Measurements from ENCODE around the gene DMRT1.
"Not testable (repeated sequence)": the region's sequence is repeated elsewhere in the genome, so short reads cannot be mapped to it uniquely, and the experiment has no call there.

DMRT1 gene

GRCh38 chr9:861525-861924, 20.0 kb downstream of the DMRT1 start:
- DNase-seq = not testable (repeated sequence)

- no peak for DNase-seq
Observed at GRCh38 chr9:875119-875962, 33.8 kb downstream of the DMRT1 start.

GRCh38 chr9:876425-876824, 34.9 kb downstream of the DMRT1 start:
- DNase-seq = no peak

- no peak for DNase-seq
Observed at GRCh38 chr9:878239-878638, 36.7 kb downstream of the DMRT1 start.

DNA sequence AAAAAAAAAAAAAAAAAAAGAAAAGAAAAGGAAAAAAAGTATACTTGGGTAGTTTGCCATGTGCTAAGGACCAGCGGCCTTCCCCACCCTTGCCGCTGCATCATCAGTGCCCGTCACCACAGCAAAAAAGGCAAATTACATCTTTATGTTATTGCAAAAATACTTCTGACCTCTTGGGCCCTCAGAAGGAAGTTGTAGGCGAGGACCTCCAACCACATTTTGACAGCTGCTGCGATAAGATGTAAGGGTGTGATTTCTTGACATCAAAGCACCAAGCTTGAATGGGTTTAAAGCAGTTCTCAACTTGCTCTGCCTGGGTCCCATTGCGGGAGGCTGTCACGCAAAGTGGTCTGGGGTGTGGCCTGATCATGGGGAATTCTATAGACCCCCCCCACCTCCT, 39.2 kb downstream of the DMRT1 start:
- DNase-seq = no peak

DNA sequence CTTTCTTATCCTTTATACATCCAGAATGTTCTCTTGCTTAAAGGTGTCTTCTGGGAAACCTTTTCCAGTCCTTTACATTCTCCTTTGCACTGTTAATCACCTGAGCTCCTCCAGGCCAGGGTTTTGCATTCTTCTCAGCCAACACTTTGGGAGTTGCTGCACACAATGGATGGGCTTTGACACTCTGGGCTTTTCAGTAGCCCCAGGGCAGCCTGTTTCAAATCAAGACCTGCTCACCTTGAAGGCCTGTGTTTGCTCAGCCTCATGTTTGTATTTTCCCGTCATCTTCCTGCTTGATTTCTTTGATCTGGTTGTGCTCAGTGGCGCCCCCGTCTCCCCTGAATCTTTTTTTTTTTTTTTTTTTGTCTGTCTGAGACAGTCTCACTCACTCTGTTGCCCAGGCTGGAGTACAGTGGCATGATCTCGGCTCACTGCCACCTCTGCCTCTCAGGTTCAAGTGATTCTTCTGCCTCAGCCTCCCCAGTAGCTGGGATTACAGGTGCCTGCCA, 41.0 kb downstream of the DMRT1 start:
- DNase-seq = no peak

GRCh38 chr9:883011-883410, 41.5 kb downstream of the DMRT1 start:
- no peak for DNase-seq

DNA sequence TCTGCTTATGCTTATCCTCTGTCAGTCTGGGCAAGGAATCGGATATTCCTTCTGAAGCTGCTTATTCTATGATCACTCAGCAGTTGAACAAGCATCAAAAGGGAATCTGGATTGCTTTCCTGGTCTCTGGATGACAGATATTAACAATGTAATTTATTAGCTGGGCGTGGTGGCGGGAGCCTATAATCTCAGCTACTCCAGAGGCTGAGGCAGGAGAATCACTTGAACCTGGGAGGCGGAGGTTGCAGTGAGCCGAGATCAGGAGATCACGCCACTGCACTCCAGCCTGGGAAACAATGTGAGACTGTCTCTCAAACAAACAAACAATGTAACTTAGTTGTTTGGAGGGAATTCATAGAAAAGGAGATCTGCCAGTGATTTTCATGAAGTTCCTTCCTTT, 45.4 kb downstream of the DMRT1 start:
- DNase-seq = no peak

DNA sequence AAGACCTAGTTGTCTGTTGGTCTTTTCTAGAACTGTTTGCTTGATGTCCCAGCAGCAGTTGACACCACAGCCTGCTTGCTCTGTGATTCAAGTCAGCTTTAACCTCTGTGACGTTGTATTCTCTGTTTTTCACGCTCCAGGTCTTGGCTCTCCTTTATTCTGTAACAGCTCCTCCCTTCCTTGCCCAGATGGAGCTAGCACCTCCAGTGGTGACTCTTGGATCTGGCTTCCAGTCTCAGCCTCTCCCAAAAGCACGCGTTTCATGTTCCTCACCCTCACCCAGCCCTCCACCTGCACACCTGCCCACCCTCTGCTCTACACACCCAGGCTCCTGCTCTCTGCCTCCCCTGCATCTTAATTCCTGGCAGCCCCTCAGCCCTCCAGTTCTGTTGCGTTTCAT, 50.6 kb downstream of the DMRT1 start:
- DNase-seq = no peak

- DNase-seq = no peak
Observed at GRCh38 chr9:893115-893514, 51.6 kb downstream of the DMRT1 start.

DNA sequence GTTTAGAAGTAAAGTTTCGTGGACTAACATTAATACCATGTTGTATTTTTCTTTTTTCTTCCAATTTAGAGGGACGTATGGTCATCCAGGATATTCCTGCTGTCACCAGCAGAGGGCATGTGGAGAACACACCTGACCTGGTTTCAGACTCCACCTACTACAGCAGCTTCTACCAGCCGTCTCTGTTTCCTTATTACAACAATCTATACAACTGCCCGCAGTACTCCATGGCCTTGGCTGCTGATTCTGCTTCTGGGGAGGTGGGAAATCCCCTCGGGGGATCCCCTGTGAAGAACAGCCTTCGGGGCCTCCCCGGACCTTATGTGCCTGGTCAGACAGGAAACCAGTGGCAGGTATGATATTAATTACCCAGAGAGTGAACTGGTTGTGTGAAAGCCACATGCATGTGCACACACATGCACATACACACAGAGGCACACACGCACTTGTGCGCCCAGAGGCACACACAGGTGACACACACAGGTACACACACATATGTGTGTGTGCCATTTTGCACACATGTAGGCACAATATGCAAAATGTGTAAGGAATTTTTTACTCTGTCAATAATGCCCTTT, 52.4 kb downstream of the DMRT1 start:
- DNase-seq = peak; percentile 21

GRCh38 chr9:899440-900184, 58.1 kb downstream of the DMRT1 start:
- peak; percentile 6 for DNase-seq

- no peak for DNase-seq
Observed at GRCh38 chr9:903886-904285, 62.4 kb downstream of the DMRT1 start.

- no peak for DNase-seq
Observed at GRCh38 chr9:905906-906305, 64.4 kb downstream of the DMRT1 start.

GRCh38 chr9:908536-909205, 67.2 kb downstream of the DMRT1 start:
- no peak for DNase-seq

- no peak for DNase-seq
Observed at GRCh38 chr9:911005-911404, 69.5 kb downstream of the DMRT1 start.

GRCh38 chr9:912776-913175, 71.3 kb downstream of the DMRT1 start:
- no peak for DNase-seq

GRCh38 chr9:913526-913925, 72.0 kb downstream of the DMRT1 start:
- not testable (repeated sequence) for DNase-seq

GRCh38 chr9:917730-918129, 76.2 kb downstream of the DMRT1 start:
- no peak for DNase-seq

- no peak for DNase-seq
Observed at GRCh38 chr9:920927-921326, 79.4 kb downstream of the DMRT1 start.

DNA sequence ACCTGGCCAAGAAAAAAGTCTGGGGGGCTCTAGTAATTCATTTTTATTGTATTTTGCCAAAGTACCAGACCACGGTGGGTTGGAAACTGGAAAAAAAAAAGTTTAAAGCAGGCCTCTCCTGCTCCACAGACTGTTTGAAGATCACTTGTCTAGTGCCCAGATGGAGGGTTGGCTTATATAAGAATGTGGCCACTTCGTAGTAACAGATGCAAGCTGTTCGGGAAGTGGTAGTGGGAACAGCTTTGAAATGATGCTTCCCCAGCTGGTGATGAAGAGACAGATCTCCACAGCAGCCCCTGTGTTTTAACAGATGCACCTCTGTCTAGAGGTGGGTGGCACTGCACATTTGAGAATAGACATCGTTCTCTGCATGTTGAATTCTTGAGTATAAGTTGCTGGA, 80.7 kb downstream of the DMRT1 start:
- no peak for DNase-seq

DNA sequence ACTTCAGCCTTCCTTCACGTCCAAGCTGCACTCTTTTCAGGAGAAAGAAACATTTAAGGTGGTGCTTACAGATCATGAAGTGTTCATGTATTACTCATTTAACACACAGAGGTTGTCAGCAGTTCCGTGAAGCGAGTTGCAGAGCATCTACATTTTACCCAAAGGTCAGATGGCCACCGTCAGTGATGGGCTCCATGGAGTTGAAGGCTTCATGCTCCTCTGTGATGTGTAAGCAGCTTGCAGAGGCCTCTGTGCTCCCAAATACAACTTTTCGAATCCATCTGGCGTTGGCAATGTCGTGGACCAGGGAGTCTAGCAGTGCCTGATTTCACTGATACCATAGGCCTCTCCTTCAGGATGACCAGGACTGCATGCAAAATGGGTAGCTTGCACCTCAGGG, 81.2 kb downstream of the DMRT1 start:
- no peak for DNase-seq

DNA sequence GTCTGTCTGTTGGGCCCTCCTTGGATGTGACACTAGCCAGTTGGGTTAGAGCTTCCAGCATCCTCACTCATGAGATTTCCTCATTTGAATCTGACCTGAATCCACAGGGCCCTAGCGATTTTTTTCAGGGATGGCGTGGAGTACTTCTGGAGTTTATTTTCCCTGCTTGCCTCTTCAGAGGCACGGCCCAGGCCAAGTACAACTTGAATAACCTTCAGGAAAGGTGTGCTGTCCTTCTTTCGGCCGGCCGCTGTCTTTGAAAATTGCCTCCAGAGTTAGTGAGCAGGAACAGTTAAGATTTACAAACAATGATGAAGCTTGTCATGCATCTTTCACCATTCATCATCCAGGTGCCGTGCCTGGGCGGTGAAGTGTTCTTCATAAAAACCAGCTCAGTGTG, 85.5 kb downstream of the DMRT1 start:
- no peak for DNase-seq

Data from NCI-H187 treated with DMSO at 0.1 percent for 48 hours (cell line).